Duodenal mucosa (tissue), 2 donors: ENCODE data around the gene KLK6.

Source experiments
- H3K27ac ChIP-seq: one replicate; pipeline ENCODE4 v1.7.0; 2013; ENCODE audit warnings: low read depth, low read length
- H3K27me3 ChIP-seq, 2 donors: one replicate each; pipeline ENCODE4 v1.7.0; 2013; ENCODE audit warnings: low read length in 2 of 2, control low read depth in 1 of 2; ENCODE audit not compliant: insufficient read depth in 2 of 2, control insufficient read depth in 1 of 2
- H3K36me3 ChIP-seq, 2 donors: one replicate each; pipeline ENCODE4 v1.7.0; 2013; ENCODE audit warnings: low read length in 2 of 2, control low read depth in 1 of 2; ENCODE audit not compliant: insufficient read depth in 2 of 2, control insufficient read depth in 1 of 2
- H3K4me1 ChIP-seq, 2 donors: one replicate each; pipeline ENCODE4 v1.7.0; 2013; ENCODE audit warnings: low read length in 2 of 2, control low read depth in 1 of 2; ENCODE audit not compliant: insufficient read depth in 2 of 2, control insufficient read depth in 1 of 2
- H3K4me3 ChIP-seq, 2 donors: one replicate each; pipeline ENCODE4 v1.7.0; 2013; ENCODE audit warnings: low read length in 2 of 2, low read depth in 1 of 2
- H3K9ac ChIP-seq, 2 donors: one replicate each; pipeline ENCODE4 v1.7.0; 2013; ENCODE audit warnings: low read length in 2 of 2, low read depth in 1 of 2
- H3K9me3 ChIP-seq, 2 donors: one replicate each; pipeline ENCODE4 v1.7.0; 2013; ENCODE audit warnings: low read length in 2 of 2, control low read depth in 1 of 2; ENCODE audit not compliant: control insufficient read depth in 1 of 2

Gene KLK6

GRCh38 chr19:51006406-51006805 lies 37.0 kb upstream of the KLK6 start:
- Histone ChIP-seq H3K27ac (no peak overlapping the region), H3K4me3 (no peak overlapping the region), H3K4me1 (no peaks in the 10 kb centered on the region), H3K36me3 (no peaks in the 10 kb centered on the region), H3K27me3 (no peaks in the 10 kb centered on the region), H3K9me3 (no peaks in the 10 kb centered on the region), H3K9ac (no peak overlapping the region)

- Histone ChIP-seq H3K9me3 (no peaks in the 10 kb centered on the region), H3K4me3 (no peak overlapping the region), H3K27ac (no peak overlapping the region), H3K4me1 (no peaks in the 10 kb centered on the region), H3K9ac (no peak overlapping the region), H3K27me3 (peaks cover 0 to 3% of the 10 kb centered on the region in 2 donors), H3K36me3 (no peaks in the 10 kb centered on the region)
These were observed 35.9 kb upstream of the KLK6 start for GRCh38 chr19:51005248-51005647.

GRCh38 chr19:51003316-51003715 lies 33.9 kb upstream of the KLK6 start:
- Histone ChIP-seq H3K9ac (no peak overlapping the region), H3K36me3 (no peaks in the 10 kb centered on the region), H3K27ac (no peak overlapping the region), H3K9me3 (no peaks in the 10 kb centered on the region), H3K4me3 (no peak overlapping the region), H3K4me1 (no peaks in the 10 kb centered on the region), H3K27me3 (peaks cover 0 to 5% of the 10 kb centered on the region in 2 donors)

GRCh38 chr19:51002542-51003311 lies 33.3 kb upstream of the KLK6 start:
- Histone ChIP-seq H3K27ac (no peak overlapping the region), H3K36me3 (no peaks in the 10 kb centered on the region), H3K4me3 (no peak overlapping the region), H3K9me3 (no peaks in the 10 kb centered on the region), H3K27me3 (peaks cover 0 to 5% of the 10 kb centered on the region in 2 donors), H3K4me1 (no peaks in the 10 kb centered on the region), H3K9ac (no peak overlapping the region)

GRCh38 chr19:51002089-51002532 lies 32.7 kb upstream of the KLK6 start:
- H3K9ac ChIP-seq: no peak overlapping the region
- peaks cover 0 to 5% of the 10 kb centered on the region in 2 donors for H3K27me3 ChIP-seq
- no peaks in the 10 kb centered on the region for H3K4me1 ChIP-seq
- no peak overlapping the region for H3K4me3 ChIP-seq
- H3K36me3 ChIP-seq: no peaks in the 10 kb centered on the region
- no peak overlapping the region for H3K27ac ChIP-seq
- H3K9me3 ChIP-seq: no peaks in the 10 kb centered on the region

GRCh38 chr19:51001515-51001914 lies 32.1 kb upstream of the KLK6 start, which contains the start of gene KLK8:
TSS of gene KLK8 (minus strand) at chr19:51001604. CDS start at chr19:51001167, 437 bp downstream.
- Histone ChIP-seq H3K36me3 (no peaks in the 10 kb centered on the region), H3K4me1 (no peaks in the 10 kb centered on the region), H3K9me3 (no peaks in the 10 kb centered on the region), H3K9ac (no peak within 1 kb of the TSS), H3K27me3 (peaks cover 0 to 5% of the 10 kb centered on the region in 2 donors), H3K27ac (no peak within 1 kb of the TSS), H3K4me3 (no peak within 1 kb of the TSS)

GRCh38 chr19:51000981-51001380 lies 31.6 kb upstream of the KLK6 start:
- Histone ChIP-seq H3K27me3 (peaks cover 0 to 5% of the 10 kb centered on the region in 2 donors), H3K36me3 (no peaks in the 10 kb centered on the region), H3K27ac (no peak overlapping the region), H3K4me3 (no peak overlapping the region), H3K4me1 (no peaks in the 10 kb centered on the region), H3K9me3 (no peaks in the 10 kb centered on the region), H3K9ac (no peak overlapping the region)

GRCh38 chr19:51000426-51000825 lies 31.0 kb upstream of the KLK6 start:
- no peaks in the 10 kb centered on the region for H3K9me3 ChIP-seq
- no peaks in the 10 kb centered on the region for H3K36me3 ChIP-seq
- no peak overlapping the region for H3K4me3 ChIP-seq
- no peak overlapping the region for H3K27ac ChIP-seq
- H3K9ac ChIP-seq: no peak overlapping the region
- H3K27me3 ChIP-seq: peaks cover 0 to 5% of the 10 kb centered on the region in 2 donors
- no peaks in the 10 kb centered on the region for H3K4me1 ChIP-seq

GRCh38 chr19:50998686-50999085 lies 29.3 kb upstream of the KLK6 start:
- H3K9ac ChIP-seq: no peak overlapping the region
- H3K36me3 ChIP-seq: no peaks in the 10 kb centered on the region
- no peak overlapping the region for H3K4me3 ChIP-seq
- H3K9me3 ChIP-seq: no peaks in the 10 kb centered on the region
- no peaks in the 10 kb centered on the region for H3K4me1 ChIP-seq
- H3K27me3 ChIP-seq: peaks cover 0 to 5% of the 10 kb centered on the region in 2 donors
- H3K27ac ChIP-seq: no peak overlapping the region

GRCh38 chr19:50998061-50998460 lies 28.7 kb upstream of the KLK6 start:
- Histone ChIP-seq H3K36me3 (no peaks in the 10 kb centered on the region), H3K4me3 (no peak overlapping the region), H3K9me3 (no peaks in the 10 kb centered on the region), H3K9ac (no peak overlapping the region), H3K4me1 (no peaks in the 10 kb centered on the region), H3K27me3 (peaks cover 0 to 5% of the 10 kb centered on the region in 2 donors), H3K27ac (no peak overlapping the region)
